ENCODE data around the gene RNF144A. TPM values are rescaled to one million over a fixed set of nuclear protein-coding genes. Genes with fewer than 3 reads are reported as not detected.

RNF144A gene
- total RNA-seq, 1 experiment from 2014 or later: 7.3 TPM

DNA sequence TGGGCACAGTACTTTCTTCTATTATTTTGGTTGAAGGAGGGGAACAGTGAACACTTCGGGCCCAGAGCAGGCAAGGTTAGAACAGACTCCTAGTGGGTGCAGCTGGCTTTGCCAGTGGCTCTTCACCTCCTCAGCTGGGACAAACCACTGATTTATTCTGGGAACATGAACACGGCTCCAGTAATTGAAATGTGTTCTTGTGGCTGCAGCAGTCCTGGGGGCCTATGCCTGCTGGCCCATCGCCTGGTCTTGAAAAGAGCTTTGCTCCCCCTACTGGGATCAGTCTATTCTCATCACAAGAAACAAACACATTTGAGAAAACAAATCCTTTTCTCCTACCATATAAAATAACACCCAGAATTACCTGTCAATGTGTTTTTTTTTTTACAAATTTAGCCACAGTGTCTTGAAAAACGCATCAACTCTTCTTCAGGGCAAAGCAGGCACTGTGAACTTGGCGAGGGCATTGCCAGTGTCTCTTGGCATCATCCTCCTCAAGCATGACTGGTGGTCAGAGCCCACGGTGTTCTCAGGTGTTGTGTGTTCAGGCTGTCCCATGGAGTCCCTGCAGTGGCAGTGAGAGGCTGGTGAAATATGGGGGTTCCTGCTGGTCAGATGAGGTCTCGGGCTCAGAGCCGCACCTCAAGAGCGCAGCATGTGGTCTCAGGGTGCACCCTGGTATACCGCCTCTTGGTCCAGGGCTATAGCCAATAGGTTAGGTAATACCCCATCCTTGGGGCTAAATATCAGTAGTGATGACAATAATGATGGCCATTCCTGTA is 51.3 kb downstream of the RNF144A start:
- no peak for DNase-seq (ENCODE audit: extremely low read depth, low read depth)

DNA sequence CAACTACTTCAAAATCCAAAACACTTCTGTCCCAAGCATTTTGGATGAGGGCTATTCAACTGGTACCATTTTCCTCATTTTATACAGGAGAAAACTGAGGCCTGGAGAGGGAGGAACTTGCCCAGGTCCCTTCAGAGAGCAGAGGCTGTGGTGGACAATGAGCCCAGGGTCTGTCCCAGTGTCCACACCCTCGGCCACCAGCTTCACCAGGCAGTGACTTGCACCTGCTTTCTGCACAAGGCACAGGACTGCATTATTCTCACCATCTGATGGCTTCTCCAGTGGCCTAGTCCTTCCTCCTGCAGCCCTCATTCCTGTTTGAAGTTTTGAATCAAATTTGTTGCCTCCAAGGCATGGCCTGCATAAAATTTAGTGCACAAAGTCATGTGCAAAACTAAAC is 53.3 kb downstream of the RNF144A start:
- no peak for DNase-seq (ENCODE audit: extremely low read depth, low read depth)

DNA sequence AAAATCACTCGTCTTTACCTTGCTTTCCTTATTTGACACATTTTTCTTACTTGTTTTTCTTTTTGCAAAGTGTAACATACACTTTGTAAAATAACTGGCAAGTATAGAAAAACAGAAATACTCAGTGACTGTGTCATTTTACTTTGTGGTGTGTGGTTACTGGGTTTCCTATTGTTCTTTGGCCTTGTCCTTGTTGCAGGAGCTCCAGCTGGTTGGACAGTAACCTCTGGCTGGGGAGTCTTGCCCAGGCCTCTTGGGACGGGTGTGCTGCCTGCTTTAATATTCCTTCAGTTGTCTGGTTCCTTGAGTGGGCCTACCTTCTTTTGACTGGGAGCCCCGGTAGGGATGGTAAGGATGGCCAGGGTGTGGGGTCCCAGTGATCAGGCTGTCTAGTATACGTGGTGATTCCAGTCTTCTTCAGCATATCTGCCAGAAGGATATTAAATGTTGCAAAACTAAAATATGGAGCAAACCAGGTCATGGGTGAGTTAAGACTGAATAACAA is 53.8 kb downstream of the RNF144A start:
- DNase-seq (ENCODE audit: extremely low read depth, low read depth): no peak

DNA sequence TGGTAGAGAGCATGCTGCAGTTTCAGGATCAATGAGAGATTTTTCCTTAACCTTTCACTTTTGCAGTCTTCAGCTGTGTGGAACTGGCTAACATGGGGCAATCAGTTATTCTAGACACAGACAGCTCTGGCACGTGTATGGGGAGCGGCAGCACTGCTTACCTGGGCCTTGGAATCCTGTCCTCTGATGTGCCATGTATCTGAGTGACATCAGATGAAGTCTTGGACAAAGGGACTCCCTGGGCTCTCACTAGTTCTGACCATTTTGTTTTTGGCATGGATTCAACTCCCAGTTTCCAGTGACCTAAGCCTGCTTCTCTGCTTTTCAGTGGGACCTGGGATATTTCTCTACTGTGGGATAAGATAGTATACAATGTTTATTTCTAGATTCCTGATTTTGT is 54.3 kb downstream of the RNF144A start:
- DNase-seq (ENCODE audit: extremely low read depth, low read depth): no peak

DNA sequence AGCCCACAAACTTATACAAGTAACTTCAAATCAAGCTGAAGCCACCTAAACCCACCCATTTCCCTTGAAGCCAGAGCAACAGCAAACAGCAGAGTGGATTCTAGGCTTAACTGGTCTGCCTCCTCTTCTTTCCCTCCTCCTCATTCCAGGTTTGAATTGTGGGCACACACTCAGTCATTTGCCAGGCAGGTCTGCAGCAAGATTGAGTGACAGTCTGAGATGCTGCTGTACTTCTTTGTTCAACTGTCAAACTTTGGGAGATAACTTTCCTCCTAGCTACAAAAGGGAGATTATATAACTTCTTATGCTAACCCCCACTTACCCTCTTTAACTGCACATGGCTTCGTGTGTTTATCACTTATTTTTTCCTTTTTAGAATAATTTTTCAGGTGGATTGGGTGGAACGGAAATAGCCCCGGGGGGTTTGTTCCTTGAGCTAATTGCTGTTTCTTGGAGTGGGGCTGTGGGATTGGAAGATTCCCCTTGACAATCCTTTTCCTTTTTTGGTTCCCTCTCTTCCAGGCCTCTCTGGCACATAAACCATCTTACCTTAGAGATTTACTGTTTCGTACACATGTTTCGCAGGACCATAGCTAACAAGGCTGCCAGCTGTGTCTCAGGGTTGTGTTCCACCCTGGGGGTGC is 55.0 kb downstream of the RNF144A start:
- no peak for DNase-seq (ENCODE audit: extremely low read depth, low read depth)

DNA sequence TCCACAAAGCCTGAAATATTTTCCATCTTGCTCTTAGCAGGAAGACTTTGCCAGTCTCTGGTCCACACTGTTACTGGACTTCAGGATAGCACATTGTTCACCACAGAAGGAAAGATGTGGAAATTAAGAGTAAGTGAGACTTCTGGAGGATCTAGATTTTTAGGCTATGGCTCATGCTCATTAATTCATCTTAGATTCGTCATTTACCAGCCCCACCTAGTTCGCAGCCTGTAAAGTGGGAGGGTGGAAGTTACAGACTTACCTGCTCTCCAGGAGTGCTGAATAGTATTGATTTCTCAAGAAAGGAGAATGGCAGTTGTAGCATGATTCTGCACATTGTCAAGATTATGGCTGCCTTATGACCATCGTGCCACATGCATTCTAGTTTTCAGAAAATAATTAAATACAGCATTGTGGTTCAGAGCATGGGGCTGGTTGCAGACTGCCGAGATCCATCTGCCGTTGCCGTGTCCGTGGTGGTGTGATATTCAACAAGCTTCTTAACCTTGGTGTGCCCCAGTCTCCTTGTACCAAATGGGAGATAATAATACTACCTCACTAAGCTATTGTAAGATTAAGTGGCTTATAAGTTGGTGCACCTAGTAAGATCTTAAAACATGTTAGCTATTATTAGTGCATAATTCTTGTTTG is 56.8 kb downstream of the RNF144A start:
- no peak for DNase-seq (ENCODE audit: extremely low read depth, low read depth)

DNA sequence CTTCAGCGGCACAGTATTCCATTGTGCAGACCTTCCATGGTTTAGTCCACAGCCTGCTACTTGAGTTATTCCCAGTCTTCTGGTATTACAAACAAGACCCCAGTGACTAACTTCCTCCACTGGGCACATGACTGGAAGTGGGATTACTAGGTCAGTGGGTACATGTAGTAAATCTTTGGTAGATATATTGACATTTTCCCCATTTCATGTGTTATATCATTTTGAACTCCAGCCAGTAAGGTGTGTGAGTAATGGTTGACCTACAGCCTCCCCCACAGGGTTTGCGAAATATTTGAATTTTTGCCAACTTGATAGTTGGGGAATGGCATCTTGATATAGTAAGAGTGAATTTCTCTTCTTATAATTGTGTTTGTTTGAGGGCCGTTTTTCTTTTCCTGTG is 58.8 kb downstream of the RNF144A start:
- DNase-seq (ENCODE audit: extremely low read depth, low read depth): no peak

DNA sequence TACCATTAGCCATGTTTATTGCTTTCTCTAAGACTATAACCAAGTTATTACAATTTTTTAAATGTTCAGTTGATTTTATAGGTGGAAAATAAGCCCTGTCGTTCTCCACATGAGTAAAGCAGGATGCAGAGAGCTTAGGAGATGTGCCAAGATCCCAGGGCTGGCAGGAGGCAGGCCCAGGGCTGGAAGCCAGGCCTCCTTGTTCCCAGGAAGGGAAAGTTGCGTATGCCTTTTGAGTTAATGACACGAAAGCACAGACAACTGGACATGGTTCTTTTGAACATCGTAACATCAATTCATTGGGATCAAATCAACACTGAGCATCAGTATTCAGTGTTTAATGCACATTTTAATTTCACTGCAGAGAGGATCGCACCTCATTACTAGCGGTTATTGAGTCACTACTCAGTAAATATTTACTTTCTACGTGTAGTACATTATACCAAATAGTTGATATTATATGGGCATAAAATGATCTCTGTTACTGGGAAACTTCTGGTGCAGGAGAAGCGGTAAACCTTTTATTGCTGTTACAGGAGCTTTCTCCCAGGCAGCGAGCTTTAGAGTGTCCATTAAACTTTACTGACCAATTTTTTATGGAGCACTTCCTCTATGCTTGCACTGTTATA is 60.0 kb downstream of the RNF144A start:
- DNase-seq (ENCODE audit: extremely low read depth, low read depth): no peak

DNA sequence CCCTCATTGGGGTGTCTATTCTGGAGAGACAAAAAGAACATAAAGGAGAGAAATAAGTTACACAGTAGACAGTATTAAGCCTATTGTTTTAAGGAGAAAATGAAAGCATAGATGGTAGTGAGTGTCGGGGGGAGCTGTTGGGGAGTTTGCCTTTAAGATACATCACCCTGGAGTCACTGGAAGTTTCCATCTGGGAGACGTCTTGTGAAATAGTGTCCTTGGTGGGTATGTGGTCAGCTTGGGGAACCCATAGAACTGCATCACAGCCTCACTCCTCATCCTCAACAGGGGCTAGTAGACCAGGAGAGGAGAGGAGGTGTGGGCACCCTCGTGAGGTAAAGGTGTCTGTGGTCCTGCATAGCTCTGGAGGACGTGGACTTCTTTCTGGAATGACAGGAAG is 60.6 kb downstream of the RNF144A start:
- DNase-seq (ENCODE audit: extremely low read depth, low read depth): no peak

DNA sequence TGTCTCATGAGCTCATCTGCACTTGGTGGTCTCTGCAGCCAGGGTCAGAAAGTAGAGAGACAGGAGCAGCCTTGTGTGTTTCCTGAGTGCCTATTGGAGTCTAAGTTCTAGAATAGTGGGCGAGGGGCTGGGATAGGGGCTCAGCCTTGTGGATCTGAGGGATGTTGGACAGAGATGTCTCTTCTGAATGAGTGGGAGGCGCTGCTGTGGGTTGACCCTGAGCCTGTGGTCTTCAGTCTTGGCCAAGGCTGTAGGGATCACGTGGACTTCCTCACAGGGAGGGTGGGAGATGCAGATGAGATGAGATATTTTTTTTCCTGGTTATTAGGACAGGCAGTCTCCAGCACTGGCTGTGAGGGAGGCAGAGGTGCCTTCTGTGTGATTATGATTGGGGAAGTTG is 61.8 kb downstream of the RNF144A start:
- no peak for DNase-seq (ENCODE audit: extremely low read depth, low read depth)

DNA sequence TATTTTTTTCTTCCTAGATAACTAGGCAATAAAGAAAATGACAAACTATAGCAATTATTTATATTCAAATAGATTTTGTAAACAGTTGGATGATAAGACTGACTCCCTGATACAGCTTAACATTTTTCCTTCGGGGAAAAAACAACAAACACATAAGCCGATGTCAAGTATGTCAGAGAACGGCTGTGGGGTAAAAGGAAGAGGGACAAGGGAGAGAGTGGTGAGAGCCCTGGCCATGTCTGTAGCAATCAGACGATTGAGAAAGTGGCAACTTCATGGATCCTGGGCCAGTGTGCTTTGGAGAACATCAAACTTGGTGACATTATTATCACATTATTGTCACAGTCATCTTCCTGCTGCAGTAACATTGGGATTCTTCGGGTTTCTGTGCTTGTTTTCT is 65.2 kb downstream of the RNF144A start:
- no peak for DNase-seq (ENCODE audit: extremely low read depth, low read depth)

DNA sequence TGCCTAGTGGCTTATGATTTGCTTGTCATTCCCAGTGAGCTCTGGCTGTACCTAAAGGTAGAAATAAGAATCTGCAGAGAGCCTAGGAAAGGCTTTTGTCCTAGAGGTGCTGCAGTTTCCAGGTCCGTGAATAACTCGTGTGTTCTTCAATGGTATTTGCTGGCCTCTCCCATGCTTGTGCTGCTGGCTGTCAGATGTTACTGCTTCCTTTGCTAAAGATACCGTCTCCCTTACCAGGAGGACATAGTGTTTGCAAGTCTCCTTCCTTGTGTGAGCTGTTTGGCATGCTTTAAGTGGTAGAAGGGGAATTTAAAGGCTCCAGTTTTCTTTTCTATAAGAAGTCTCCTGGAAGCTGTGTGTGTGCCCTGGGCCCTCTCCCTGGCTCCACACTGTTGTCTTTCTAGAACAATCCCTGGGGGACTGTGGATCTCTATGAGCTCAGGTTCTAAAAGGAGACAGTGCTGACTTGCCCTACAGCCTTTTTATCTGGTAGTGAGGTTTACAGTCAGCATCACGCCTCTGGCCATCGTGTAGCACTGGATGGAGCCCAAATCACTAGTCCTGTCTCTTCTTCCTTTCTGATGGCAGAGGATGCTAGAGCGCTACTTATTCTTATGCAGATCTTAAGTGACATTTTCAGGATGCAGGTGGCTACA is 65.8 kb downstream of the RNF144A start:
- no peak for DNase-seq (ENCODE audit: extremely low read depth, low read depth)

DNA sequence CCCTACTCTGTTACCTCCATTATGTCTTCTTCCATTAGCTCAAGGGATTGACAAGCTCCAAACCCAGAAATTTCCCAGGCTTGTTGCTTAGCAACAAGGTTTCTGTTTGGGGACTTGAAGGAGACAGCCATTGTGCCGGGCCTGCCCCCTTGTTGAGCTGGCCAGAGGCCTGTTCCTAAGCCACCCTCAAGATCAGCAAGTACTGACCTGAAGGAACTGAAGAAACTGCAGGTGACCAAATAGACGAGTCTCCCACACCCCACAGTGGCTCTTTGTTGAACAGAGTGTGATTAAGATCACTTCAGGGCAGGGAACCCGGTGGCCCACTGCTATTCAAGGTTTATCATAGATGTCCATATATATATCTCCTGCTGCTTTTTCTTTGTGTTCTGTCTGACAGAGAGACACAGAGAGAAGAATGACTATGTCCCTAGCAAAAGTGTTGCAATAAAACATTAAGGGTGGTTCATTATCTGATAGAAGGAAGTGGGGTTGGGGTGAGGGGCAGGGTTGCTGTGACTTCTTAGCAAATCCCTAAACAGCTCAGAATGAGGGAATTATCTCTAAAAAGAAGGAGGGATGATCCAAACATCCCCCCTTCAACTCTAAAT is 69.2 kb downstream of the RNF144A start:
- no peak for DNase-seq (ENCODE audit: extremely low read depth, low read depth)

DNA sequence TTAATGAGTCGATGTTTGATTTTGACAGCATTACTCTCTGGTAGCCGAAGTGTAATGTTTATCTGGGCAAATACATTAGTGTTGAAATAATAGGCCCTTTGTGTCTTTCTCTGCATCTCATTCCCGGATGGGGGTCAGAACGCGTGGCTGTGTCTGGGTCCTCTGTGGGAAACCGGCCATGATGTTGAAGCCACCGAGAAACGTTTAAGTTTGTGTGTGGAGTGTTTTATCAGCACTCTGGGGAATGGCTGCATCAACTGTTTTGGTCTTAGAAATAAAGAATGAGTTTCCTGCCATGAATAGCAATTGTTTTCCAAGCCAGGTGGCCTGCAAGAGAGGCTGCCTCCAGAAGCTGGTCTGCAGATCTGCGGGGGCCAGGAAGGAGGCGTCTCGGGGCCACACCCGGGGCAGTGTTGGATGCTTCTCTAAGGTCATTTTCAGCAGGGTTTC is 69.7 kb downstream of the RNF144A start:
- no peak for DNase-seq (ENCODE audit: extremely low read depth, low read depth)

DNA sequence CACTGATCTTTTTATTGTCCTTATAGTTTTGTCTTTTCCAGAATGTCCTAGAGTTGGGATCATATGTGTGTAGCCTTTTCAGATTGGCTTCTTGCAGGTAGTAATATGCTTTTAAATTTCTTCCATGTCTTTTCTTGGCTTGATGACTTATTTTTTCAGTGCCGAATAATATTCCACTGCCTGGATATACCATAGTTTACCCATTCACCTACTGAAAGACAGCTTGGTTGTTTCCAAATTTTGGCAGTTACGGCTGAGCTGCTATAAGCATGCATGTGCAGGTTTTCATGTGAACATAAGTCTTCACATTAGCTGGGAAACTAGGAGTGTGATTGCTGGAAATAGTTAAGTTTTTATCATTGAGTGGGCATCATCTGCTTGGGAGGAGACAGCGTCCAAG is 73.7 kb downstream of the RNF144A start:
- no peak for DNase-seq (ENCODE audit: extremely low read depth, low read depth)

DNA sequence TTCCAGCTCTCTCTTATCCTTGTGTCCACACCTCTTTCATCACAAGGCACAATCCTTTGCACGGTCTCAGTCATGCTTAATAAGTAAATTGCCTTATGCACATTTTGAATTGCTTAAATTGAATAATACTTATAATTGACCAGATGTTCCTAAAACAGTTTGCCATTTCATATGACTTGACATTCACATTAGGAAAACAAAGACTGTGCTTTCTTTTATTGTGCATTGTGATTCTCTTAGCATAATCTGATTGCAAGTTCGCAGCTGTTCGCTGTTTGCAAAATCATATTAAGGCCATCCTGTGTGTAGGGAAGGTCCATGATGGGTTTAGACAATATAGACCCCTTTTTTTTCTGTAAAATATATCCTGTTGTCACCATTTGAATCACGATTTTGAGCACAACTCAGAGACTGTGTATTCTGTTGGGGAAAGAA is 75.6 kb downstream of the RNF144A start:
- no peak for DNase-seq (ENCODE audit: extremely low read depth, low read depth)

DNA sequence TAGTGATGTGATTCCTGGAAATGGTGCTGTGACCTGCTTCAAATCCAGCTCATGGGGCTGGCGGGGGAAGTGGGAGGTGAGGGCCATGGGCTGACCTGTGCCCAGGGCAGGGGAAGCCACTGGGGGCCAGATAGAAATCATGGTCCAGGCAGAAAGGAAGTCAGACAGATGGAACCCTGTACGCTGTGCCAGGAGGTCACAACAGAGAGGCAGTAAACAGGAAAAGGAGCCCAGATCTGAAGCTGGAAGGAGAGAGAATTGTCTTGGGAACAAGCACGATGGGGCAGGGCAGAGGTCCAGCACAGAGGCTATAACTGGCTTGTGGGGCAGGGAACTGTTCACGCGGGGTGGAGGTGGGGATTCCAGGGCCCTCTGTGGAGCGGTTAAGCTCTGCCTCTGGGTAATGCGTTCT is 76.0 kb downstream of the RNF144A start:
- no peak for DNase-seq (ENCODE audit: extremely low read depth, low read depth)

DNA sequence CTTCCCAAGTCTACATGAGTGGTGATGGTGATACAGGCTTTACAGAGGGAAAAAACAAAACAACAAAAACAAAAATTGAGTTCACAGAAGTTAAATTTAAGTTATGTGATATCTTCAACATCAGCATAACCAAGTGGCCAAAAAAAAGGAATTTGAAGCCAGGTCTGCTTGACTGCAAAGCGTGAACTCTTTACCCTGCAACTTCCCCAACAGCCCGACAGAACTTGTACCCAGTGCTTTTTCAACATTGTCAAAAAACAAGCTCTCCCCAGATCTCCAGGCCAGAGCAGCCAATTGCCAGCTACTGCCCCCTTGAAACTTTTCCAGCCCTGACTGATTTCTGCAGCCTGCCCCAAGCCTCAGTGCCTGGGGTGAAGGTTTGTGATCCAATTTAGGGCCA is 76.7 kb downstream of the RNF144A start:
- no peak for DNase-seq (ENCODE audit: extremely low read depth, low read depth)

DNA sequence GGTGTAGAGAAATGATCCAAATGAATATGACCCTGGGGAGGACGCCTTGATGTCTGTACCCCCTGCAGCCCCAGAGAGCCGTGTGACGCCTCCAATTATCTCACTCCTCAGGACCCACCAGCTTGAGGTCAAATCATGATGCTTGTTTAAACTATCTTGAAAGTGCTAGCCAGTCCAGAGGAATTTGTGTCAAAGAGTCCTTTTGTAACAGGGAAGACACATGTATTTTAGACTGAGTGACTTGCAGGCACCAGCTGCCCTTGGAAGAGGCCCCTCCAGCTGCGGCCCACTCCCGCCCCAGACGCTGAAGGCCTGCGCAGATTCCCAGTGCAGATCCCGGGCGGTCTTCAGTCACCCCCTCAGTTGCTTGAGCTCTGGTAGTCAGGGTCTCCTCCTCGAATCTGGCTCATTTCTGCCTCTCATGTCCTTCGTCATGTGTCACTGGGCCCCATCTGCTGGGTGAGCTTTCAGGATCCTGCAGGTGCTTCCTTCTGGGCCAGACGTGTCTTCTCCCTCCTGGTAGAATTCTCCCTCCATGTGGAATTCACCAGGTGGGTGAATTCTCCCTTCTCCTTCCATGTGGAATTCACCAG is 77.4 kb downstream of the RNF144A start:
- no peak for DNase-seq (ENCODE audit: extremely low read depth, low read depth)
